Posterior vena cava (tissue), 2 donors: Measurements from ENCODE around the gene SPG11. TPM values are rescaled to one million over a fixed set of nuclear protein-coding genes. Genes with fewer than 3 reads are reported as not detected.
"Not testable (repeated sequence)": the region's sequence is repeated elsewhere in the genome, so short reads cannot be mapped to it uniquely, and the experiment has no call there.

Source experiments
- DNase-seq: peaks from one replicate; pipeline ENCODE4 v3.0.0-alpha.2; 2020; ENCODE audit warnings: low spot score
- intact Hi-C, 2 donors: fragments of 100-400 bp; cut with DNase I; formaldehyde crosslinking; loops; one replicate each; pipeline versions ENCODE4 v1.14.1 to v1.14.2; 2022 to 2023
- long read RNA-seq, 2 donors: library from polyadenylated mRNA; unstranded; transcript quantifications; one replicate each; pipeline ENCODE4 v2.0.0, GENCODE V29; 2020 to 2021
- total RNA-seq, 2 donors: library from RNA; stranded (reverse); fragmentation: NEBNext Ultra II Directional; extraction: Animal tissue kit (Norgen Biotek cat#: 25700); gene quantifications; one replicate each; pipeline ENCODE4 v1.2.1, GENCODE V29; 2021
- donor health status: DM: yes; HTN: yes; CAD: no.
- donor health status: DM: yes; HTN: yes; CAD: no.

SPG11 gene, protein sequence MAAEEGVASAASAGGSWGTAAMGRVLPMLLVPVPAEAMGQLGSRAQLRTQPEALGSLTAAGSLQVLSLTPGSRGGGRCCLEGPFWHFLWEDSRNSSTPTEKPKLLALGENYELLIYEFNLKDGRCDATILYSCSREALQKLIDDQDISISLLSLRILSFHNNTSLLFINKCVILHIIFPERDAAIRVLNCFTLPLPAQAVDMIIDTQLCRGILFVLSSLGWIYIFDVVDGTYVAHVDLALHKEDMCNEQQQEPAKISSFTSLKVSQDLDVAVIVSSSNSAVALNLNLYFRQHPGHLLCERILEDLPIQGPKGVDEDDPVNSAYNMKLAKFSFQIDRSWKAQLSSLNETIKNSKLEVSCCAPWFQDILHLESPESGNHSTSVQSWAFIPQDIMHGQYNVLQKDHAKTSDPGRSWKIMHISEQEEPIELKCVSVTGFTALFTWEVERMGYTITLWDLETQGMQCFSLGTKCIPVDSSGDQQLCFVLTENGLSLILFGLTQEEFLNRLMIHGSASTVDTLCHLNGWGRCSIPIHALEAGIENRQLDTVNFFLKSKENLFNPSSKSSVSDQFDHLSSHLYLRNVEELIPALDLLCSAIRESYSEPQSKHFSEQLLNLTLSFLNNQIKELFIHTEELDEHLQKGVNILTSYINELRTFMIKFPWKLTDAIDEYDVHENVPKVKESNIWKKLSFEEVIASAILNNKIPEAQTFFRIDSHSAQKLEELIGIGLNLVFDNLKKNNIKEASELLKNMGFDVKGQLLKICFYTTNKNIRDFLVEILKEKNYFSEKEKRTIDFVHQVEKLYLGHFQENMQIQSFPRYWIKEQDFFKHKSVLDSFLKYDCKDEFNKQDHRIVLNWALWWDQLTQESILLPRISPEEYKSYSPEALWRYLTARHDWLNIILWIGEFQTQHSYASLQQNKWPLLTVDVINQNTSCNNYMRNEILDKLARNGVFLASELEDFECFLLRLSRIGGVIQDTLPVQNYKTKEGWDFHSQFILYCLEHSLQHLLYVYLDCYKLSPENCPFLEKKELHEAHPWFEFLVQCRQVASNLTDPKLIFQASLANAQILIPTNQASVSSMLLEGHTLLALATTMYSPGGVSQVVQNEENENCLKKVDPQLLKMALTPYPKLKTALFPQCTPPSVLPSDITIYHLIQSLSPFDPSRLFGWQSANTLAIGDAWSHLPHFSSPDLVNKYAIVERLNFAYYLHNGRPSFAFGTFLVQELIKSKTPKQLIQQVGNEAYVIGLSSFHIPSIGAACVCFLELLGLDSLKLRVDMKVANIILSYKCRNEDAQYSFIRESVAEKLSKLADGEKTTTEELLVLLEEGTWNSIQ (N-terminal part only)
- total RNA-seq: 10 to 100 TPM; 51.4 to 65.4 TPM
- long read RNA-seq, donor 1, partial matches to known transcripts: 2 of 10 reads
- long read RNA-seq, donor 1, other reads (novel, unspliced or antisense): 7 of 10 reads
- long read RNA-seq, donor 2, partial matches to known transcripts: 2 of 6 reads
- long read RNA-seq, donor 2, other reads (novel, unspliced or antisense): 4 of 6 reads

DNA sequence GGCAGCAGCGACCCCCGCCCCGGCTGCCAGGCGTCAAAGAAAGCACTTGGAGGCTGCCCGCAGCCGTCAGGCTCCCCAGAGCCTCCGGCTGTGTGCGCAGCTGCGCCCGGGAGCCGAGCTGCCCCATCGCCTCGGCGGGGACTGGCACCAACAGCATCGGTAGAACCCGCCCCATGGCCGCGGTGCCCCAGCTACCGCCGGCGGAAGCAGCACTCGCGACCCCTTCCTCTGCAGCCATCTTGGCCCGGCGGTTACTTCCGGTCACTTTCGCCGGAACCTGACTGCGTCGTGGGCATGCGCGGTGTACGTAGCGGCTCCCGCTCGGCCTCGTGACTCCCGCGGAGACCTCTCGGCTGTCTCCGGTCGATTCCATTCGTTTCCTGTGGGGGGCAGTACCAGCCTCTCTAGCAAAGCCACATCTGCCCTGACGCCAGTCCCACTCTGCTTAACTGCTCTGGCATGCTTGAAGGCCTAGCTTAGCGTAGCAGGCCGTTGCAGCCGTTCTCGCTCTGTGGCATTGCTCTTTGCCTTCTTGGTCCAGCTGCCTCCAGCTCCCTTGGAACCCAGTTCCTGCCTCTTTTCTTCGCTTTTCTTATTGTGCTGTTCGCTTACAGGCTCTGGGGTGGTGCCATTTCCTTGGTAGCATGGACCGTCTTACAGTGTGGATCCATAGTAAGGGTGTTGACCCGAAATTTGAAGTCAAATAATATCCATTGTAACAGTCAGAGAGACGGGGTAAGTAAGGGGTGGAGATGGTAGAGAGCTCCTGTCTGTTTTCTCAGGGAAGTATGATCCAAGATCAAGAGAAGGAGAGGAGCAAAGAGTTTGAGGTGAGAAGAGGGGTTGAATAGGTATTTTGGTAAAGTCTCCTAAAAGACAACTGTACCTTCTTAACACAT is at the start of gene SPG11:
Gene SPG11 (minus strand): TSS at position 253 of the 899 bp plus-strand sequence. CDS start 15 bp downstream, at position 238.
- intact Hi-C loops: loop anchor here (5.0 kb wide), 1 partner anchor 74 kb away; the partner anchor contains the start of gene TRIM69 (in 2 of the 2)

DNA sequence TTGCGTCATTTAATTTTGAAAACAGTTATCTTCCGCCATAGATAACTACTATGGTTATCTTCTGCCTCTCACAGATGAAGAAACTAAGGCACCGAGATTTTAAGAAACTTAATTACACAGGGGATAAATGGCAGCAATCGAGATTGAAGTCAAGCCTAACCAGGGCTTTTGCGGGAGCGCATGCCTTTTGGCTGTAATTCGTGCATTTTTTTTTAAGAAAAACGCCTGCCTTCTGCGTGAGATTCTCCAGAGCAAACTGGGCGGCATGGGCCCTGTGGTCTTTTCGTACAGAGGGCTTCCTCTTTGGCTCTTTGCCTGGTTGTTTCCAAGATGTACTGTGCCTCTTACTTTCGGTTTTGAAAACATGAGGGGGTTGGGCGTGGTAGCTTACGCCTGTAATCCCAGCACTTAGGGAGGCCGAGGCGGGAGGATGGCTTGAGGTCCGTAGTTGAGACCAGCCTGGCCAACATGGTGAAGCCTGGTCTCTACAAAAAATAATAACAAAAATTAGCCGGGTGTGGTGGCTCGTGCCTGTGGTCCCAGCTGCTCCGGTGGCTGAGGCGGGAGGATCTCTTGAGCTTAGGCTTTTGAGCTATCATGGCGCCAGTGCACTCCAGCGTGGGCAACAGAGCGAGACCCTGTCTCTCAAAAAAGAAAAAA is 49.0 kb upstream of the SPG11 start:
- intact Hi-C loops: no loop called here
- DNase-seq: peak; percentile 86

More for the DNA sequence above, at the start of gene SPG11:
- peak; percentile 100 for DNase-seq

DNA sequence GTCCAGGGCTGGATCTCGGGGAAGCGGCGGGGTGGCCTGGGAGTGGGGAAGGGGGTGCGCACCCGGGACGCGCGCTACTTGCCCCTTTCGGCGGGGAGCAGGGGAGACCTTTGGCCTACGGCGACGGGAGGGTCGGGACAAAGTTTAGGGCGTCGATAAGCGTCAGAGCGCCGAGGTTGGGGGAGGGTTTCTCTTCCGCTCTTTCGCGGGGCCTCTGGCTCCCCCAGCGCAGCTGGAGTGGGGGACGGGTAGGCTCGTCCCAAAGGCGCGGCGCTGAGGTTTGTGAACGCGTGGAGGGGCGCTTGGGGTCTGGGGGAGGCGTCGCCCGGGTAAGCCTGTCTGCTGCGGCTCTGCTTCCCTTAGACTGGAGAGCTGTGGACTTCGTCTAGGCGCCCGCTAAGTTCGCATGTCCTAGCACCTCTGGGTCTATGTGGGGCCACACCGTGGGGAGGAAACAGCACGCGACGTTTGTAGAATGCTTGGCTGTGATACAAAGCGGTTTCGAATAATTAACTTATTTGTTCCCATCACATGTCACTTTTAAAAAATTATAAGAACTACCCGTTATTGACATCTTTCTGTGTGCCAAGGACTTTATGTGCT is 48.4 kb upstream of the SPG11 start:
- intact Hi-C loops: no loop called here
- DNase-seq: peak; percentile 87

- peak; percentile 99 for DNase-seq
- intact Hi-C loops: no loop called here
Observed at GRCh38 chr15:44711096-44711742, 47.8 kb upstream of the SPG11 start, which contains the start of the genes B2M and PATL2. TSS of gene B2M (plus strand) at chr15:44711517. CDS start at chr15:44711547, 30 bp downstream. TSS of gene PATL2 (minus strand) at chr15:44711323. CDS start at chr15:44676490, 34,833 bp downstream.

DNA sequence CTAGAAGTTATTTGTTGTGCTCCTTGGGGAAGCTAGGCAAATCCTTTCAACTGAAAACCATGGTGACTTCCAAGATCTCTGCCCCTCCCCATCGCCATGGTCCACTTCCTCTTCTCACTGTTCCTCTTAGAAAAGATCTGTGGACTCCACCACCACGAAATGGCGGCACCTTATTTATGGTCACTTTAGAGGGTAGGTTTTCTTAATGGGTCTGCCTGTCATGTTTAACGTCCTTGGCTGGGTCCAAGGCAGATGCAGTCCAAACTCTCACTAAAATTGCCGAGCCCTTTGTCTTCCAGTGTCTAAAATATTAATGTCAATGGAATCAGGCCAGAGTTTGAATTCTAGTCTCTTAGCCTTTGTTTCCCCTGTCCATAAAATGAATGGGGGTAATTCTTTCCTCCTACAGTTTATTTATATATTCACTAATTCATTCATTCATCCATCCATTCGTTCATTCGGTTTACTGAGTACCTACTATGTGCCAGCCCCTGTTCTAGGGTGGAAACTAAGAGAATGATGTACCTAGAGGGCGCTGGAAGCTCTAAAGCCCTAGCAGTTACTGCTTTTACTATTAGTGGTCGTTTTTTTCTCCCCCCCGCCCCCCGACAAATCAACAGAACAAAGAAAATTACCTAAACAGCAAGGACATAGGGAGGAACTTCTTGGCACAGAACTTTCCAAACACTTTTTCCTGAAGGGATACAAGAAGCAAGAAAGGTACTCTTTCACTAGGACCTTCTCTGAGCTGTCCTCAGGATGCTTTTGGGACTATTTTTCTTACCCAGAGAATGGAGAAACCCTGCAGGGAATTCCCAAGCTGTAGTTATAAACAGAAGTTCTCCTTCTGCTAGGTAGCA is 47.0 kb upstream of the SPG11 start:
- DNase-seq: no peak
- intact Hi-C loops: no loop called here

- DNase-seq: no peak
- intact Hi-C loops: no loop called here
Observed at GRCh38 chr15:44706946-44707636, 43.6 kb upstream of the SPG11 start.

- no peak for DNase-seq
- intact Hi-C loops: no loop called here
Observed at GRCh38 chr15:44706401-44706800, 42.9 kb upstream of the SPG11 start.

DNA sequence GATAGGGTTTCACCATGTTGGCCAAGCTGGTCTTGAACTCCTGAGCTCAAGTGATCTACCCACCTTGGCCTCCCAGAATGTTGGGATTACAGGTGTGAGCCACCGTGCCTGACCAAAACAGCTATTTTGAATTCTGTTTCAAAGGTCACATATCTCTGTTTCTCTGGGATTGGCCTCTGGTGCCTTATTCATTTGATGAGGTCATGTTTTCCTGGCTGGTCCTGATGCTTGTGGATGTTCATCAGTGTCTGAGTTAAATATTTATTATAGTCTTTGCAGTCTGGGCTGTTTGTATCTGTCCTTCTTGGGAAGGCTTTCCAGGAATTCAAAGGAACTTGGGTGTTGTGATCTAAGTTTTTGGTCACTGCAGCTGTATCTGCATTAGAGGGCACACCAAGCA is 42.5 kb upstream of the SPG11 start:
- intact Hi-C loops: no loop called here
- no peak for DNase-seq

GRCh38 chr15:44700676-44701075 is 37.2 kb upstream of the SPG11 start:
- intact Hi-C loops, DNase-seq: not testable (repeated sequence)

- intact Hi-C loops: no loop called here
Observed at GRCh38 chr15:44698641-44699040, 35.2 kb upstream of the SPG11 start.

GRCh38 chr15:44697014-44697413 is 33.6 kb upstream of the SPG11 start:
- DNase-seq: no peak
- intact Hi-C loops: no loop called here

More at GRCh38 chr15:44698641-44699040, 35.2 kb upstream of the SPG11 start:
- no peak for DNase-seq

GRCh38 chr15:44695294-44695693 is 31.8 kb upstream of the SPG11 start:
- intact Hi-C loops: no loop called here
- DNase-seq: no peak

DNA sequence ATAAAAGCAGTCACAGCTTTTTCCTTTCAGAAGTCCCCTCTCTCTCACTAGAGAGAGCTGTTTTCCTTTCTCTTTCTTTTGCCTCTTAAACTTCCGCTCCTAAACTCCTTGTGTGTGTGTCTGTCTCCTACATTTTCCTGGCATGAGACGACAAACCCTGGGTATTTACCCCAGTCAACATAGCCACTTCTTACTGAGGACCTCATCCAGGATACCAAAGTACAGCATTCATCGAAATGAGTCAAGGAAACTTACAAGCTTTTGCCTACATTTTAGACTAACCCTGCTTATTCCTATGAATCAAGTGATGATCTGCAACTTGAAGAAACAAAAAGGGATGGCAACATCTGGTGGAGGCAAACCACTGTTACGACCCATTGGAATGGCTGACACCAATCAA is 31.0 kb upstream of the SPG11 start:
- intact Hi-C loops: no loop called here
- no peak for DNase-seq

DNA sequence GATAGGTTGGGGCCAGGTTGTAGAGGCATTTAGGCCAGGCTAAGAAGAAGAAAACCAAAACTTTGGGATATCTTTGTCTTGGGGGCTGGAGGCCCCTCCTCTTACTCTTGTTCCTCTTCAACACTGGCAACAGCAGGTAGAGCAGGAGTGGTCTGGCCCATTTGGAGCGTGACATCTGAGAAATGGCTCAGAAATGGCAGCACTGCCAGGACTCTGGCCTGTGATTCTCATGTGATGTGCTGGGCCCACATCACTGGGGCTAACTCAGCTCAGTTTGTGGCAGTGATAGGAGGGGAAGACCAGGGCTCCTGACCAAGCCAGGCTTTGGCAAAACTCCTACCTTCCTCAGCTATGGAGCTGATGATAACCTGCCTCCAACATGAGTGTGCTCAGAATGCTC is 29.2 kb upstream of the SPG11 start:
- no peak for DNase-seq
- intact Hi-C loops: no loop called here

GRCh38 chr15:44690245-44690644 is 26.8 kb upstream of the SPG11 start:
- intact Hi-C loops, DNase-seq: not testable (repeated sequence)
